ENCODE data around the gene ELL2. TPM values are rescaled to one million over a fixed set of nuclear protein-coding genes. Genes with fewer than 3 reads are reported as not detected.

The ELL2 gene
- total and polyA plus RNA-seq, 2 donors (not counting 1 experiment from before 2014, with no cell fraction given) = 7.2 to 27.0 TPM

GRCh38 chr5:95989283-95990048 lies 27.8 kb upstream of the ELL2 start:
- Histone ChIP-seq H3K4me1 (ENCODE audit: control insufficient read depth in 2 of 2, insufficient read depth in 2 of 2, low read length in 2 of 2) (no peaks in the 10 kb centered on the region), H3K27me3 (replicated peaks in 1 of 4; ENCODE audit: control extremely low read depth in 1 of 4, control insufficient read depth in 3 of 4, insufficient read depth in 4 of 4, low read length in 3 of 4) (no peaks in the 10 kb centered on the region), H3K4me2 (replicated peaks; ENCODE audit: low read depth, low read length, poor library complexity, severe bottlenecking) (no peak overlapping the region), H3K4me3 (ENCODE audit: control extremely low read depth in 1 of 5, extremely low read depth in 1 of 5, insufficient read depth in 1 of 5, low read depth in 2 of 5, low read length in 4 of 5) (no peak overlapping the region), H3K9ac (ENCODE audit: low read length) (no peak overlapping the region), H3K79me2 (ENCODE audit: control insufficient read depth, insufficient read depth, low read length) (no peaks in the 10 kb centered on the region), H4K20me1 (ENCODE audit: control insufficient read depth, insufficient read depth, low read length, poor library complexity, severe bottlenecking) (no peaks in the 10 kb centered on the region), H3K9me3 (ENCODE audit: control extremely low read depth in 1 of 3, control insufficient read depth in 2 of 3, insufficient read depth in 1 of 3, low read length in 2 of 3) (no peaks in the 10 kb centered on the region), H3K36me3 (replicated peaks in 1 of 2; ENCODE audit: control extremely low read depth in 1 of 2, control insufficient read depth in 1 of 2, extremely low read depth in 1 of 2, insufficient read depth in 2 of 2, low read length in 1 of 2) (no peaks in the 10 kb centered on the region), H2AFZ (ENCODE audit: insufficient read depth, low read depth, low read length, poor library complexity, severe bottlenecking) (no peak overlapping the region), H3K27ac (ENCODE audit: low read length in 2 of 2) (no peak overlapping the region)
- ChIA-PET CTCF (no interaction called here), POLR2A (no interaction called here)
- WGBS (ENCODE audit: insufficient coverage) = no CpG with 5 or more reads among the region's 1 CpG
- Mint-ChIP-seq H3K4me1 (no peaks in the 10 kb centered on the region), H3K27me3 (peaks cover 4% of the 10 kb centered on the region), H3K4me3 (no peak overlapping the region), H3K27ac (no peak overlapping the region), H3K9me3 (ENCODE audit: insufficient read depth) (no peaks in the 10 kb centered on the region)
- DNase-seq (no peak), ATAC-seq (ENCODE audit: low read depth) (no peak)
- intact Hi-C loops (cut with micrococcal nuclease) = no loop called here
- TF ChIP-seq EZH2 (IDR thresholded peaks at IDR 0.05; ENCODE audit: borderline replicate concordance, insufficient read depth, low read depth, low read length, poor library complexity, severe bottlenecking) (no peak), CTCF (IDR thresholded peaks at IDR 0.05) (no peak)

GRCh38 chr5:95988877-95989276 lies 27.2 kb upstream of the ELL2 start:
- Histone ChIP-seq H3K27ac (ENCODE audit: low read length in 2 of 2) (no peak overlapping the region), H3K4me2 (replicated peaks; ENCODE audit: low read depth, low read length, poor library complexity, severe bottlenecking) (no peak overlapping the region), H3K79me2 (ENCODE audit: control insufficient read depth, insufficient read depth, low read length) (no peaks in the 10 kb centered on the region), H3K4me3 (ENCODE audit: control extremely low read depth in 1 of 5, extremely low read depth in 1 of 5, insufficient read depth in 1 of 5, low read depth in 2 of 5, low read length in 4 of 5) (no peak overlapping the region), H3K9me3 (ENCODE audit: control extremely low read depth in 1 of 3, control insufficient read depth in 2 of 3, insufficient read depth in 1 of 3, low read length in 2 of 3) (no peaks in the 10 kb centered on the region), H4K20me1 (ENCODE audit: control insufficient read depth, insufficient read depth, low read length, poor library complexity, severe bottlenecking) (no peaks in the 10 kb centered on the region), H3K4me1 (ENCODE audit: control insufficient read depth in 2 of 2, insufficient read depth in 2 of 2, low read length in 2 of 2) (no peaks in the 10 kb centered on the region), H3K9ac (ENCODE audit: low read length) (no peak overlapping the region), H3K36me3 (replicated peaks in 1 of 2; ENCODE audit: control extremely low read depth in 1 of 2, control insufficient read depth in 1 of 2, extremely low read depth in 1 of 2, insufficient read depth in 2 of 2, low read length in 1 of 2) (no peaks in the 10 kb centered on the region), H2AFZ (ENCODE audit: insufficient read depth, low read depth, low read length, poor library complexity, severe bottlenecking) (no peak overlapping the region), H3K27me3 (replicated peaks in 1 of 4; ENCODE audit: control extremely low read depth in 1 of 4, control insufficient read depth in 3 of 4, insufficient read depth in 4 of 4, low read length in 3 of 4) (no peaks in the 10 kb centered on the region)
- H3K27ac Mint-ChIP-seq = no peak overlapping the region
- ChIA-PET CTCF (no interaction called here), POLR2A (no interaction called here)
- no peaks in the 10 kb centered on the region for H3K9me3 Mint-ChIP-seq (ENCODE audit: insufficient read depth)
- ATAC-seq (ENCODE audit: low read depth) (no peak), DNase-seq (no peak)
- H3K4me3 Mint-ChIP-seq = no peak overlapping the region
- TF ChIP-seq EZH2 (IDR thresholded peaks at IDR 0.05; ENCODE audit: borderline replicate concordance, insufficient read depth, low read depth, low read length, poor library complexity, severe bottlenecking) (no peak), CTCF (IDR thresholded peaks at IDR 0.05) (no peak)
- H3K27me3 Mint-ChIP-seq = peaks cover 4% of the 10 kb centered on the region
- H3K4me1 Mint-ChIP-seq = no peaks in the 10 kb centered on the region
- intact Hi-C loops (cut with micrococcal nuclease) = no loop called here
- WGBS (ENCODE audit: insufficient coverage) = no CpG with 5 or more reads among the region's 3 CpGs
